IMR-90 (cell line): Measurements from ENCODE around the gene ENOX1.

Experiments
- CEBPB ChIP-seq: IDR thresholded peaks from 2 replicates; pipeline ENCODE4 v1.6.1; 2012; ENCODE audit warnings: low read depth, low read length, improper control_type of control experiment
- CTCF ChIP-seq: conservative IDR thresholded peaks from 2 replicates; pipeline ENCODE4 v1.5.1; 2012; ENCODE audit warnings: mild to moderate bottlenecking, low read depth, low read length, improper control_type of control experiment
- SMC3 ChIP-seq: fragments of 150-350 bp; IDR thresholded peaks from 2 replicates; pipeline ENCODE4 v1.6.1; 2016; ENCODE audit warnings: low read depth, mild to moderate bottlenecking, antibody characterized with exemption, low read length, moderate library complexity
- TF ChIP-seq, protein P1 (sequence below): fragments of 150-350 bp; IDR thresholded peaks from 2 replicates; pipeline ENCODE4 v1.6.1; 2017; ENCODE audit warnings: mild to moderate bottlenecking, antibody characterized with exemption, low read length, low read depth

GRCh38 chr13:43240278-43240677 is 546.5 kb downstream of the ENOX1 start:
- no peak for TF ChIP-seq CEBPB
- TF ChIP-seq, protein P1, sequence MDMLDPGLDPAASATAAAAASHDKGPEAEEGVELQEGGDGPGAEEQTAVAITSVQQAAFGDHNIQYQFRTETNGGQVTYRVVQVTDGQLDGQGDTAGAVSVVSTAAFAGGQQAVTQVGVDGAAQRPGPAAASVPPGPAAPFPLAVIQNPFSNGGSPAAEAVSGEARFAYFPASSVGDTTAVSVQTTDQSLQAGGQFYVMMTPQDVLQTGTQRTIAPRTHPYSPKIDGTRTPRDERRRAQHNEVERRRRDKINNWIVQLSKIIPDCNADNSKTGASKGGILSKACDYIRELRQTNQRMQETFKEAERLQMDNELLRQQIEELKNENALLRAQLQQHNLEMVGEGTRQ = no peak
- no peak for TF ChIP-seq CTCF
- no peak for TF ChIP-seq SMC3
